Stimulated activated CD4-positive, alpha-beta T cell treated with anti-CD3 and anti-CD28 coated beads, Interleukin-2, amount 100 ng/mL, for 48 hours (primary cell): ENCODE data around the gene ALG14.
"Not testable (repeated sequence)": the region's sequence is repeated elsewhere in the genome, so short reads cannot be mapped to it uniquely, and the experiment has no call there.

Experiments used
- DNase-seq, 2 donors: peaks; one replicate each; pipeline ENCODE4 v3.0.0-alpha.2; 2020

The ALG14 gene

GRCh38 chr1:95086949-95087533, 14.3 kb upstream of the ALG14 start:
- no peak for DNase-seq

DNA sequence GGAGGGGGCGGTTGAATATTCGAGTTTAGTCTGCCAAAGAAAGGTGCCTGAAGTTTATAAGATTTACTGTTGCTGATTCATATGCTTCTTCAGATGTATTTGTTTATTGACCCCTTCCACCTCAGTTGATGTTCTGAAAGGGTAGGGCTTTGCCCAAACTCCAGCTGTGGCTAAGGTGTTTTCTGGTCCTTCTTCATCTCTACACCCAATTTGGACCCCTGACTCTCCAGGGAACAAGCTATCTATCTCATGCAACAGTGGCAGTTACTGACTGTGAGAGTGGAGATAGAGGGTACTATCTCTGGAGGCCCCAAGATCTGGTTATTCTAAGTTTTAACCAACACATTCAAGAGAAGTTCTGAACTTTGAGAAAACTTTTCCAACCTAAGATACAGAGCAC, 12.6 kb upstream of the ALG14 start:
- DNase-seq, result no peak

GRCh38 chr1:95084317-95085176, 11.8 kb upstream of the ALG14 start:
- DNase-seq, result no peak

DNA sequence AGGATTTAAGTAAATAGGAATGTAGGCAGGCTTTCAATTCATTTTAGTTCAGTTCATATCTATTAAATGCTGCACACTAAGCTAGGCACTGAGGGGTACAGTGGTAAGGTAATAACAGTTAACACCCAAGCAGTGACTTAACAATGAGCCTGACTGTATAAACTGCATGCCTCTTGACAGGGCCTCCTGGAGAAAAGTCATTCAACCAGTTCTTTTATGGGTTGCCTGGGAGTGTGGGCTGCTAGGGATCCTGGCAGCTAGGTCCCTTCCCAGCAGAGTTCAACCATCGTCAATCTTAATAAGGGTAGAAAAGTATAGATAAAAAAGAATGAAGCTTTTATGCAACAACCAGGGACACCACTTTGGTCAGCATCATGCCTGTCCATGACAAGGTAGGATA, 8.1 kb upstream of the ALG14 start:
- DNase-seq, result no peak

- DNase-seq, result no peak
These were observed 7.7 kb upstream of the ALG14 start for GRCh38 chr1:95080446-95080845.

DNA sequence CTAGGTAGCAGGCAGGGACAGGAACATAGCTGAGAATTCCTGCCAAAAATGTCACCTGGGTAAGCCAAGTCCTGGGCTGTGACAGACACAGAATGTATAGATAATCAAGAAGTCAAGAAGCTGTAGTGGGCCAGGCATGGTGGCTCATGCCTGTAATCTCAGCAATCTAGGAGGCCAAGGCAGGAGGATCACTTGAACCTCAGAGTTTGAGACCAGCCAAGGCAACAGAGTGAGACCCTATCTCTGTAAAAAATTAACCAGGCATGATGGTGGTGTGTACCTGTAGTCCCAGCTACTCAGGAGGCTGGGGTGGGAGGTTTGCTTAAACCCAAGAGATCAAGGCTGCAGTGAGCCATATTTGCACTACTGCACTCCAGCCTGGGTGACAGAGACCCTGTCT, 3.3 kb upstream of the ALG14 start:
- DNase-seq, result no peak

DNA sequence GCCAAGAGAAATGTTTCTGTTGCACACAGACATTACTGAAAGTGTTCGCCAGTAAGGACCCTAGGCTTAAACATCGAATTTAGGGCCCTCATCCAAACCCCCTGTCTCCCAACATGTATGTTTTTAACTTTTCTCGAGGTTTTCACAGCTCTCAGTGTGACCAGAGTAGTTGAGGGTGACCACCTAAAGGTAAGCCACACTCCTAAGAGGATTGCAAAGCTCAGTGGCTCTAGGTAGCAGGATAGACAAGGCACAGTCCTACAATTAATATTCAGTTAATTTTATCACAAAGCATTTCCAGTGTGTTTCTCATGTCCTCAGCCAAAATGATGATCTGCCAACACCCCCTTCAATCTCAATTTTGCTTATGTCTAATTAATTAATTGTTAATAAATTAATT, 695 bp upstream of the ALG14 start:
- no peak for DNase-seq

- DNase-seq, result no peak
These were observed 634 bp downstream of the ALG14 start for GRCh38 chr1:95072117-95072516.

DNA sequence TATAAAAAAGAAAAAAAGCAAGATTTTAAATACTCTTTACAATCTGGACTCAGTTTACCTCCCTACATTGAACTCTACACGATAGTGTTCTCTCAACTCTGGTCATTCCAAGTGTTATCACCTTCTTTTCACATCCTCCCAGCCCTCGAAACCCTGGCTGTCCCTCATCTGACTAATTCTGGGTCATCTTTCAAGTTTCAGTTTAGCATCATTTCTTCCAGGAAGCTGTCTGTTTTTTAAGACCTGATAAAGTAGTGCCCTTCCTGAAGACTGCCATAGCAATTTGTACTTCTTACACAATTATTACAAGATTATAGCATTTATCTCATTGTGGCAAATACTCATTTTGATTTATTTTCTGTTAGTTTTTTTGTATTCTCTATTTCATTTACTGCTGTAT, 1.2 kb downstream of the ALG14 start:
- DNase-seq, result no peak

- DNase-seq, result no peak
These were observed 3.0 kb downstream of the ALG14 start for GRCh38 chr1:95069710-95070093.

GRCh38 chr1:95068956-95069709, 3.6 kb downstream of the ALG14 start:
- no peak for DNase-seq

- DNase-seq, result no peak
These were observed 5.2 kb downstream of the ALG14 start for GRCh38 chr1:95067568-95067967.

- DNase-seq, result no peak
These were observed 5.7 kb downstream of the ALG14 start for GRCh38 chr1:95067062-95067461.

DNA sequence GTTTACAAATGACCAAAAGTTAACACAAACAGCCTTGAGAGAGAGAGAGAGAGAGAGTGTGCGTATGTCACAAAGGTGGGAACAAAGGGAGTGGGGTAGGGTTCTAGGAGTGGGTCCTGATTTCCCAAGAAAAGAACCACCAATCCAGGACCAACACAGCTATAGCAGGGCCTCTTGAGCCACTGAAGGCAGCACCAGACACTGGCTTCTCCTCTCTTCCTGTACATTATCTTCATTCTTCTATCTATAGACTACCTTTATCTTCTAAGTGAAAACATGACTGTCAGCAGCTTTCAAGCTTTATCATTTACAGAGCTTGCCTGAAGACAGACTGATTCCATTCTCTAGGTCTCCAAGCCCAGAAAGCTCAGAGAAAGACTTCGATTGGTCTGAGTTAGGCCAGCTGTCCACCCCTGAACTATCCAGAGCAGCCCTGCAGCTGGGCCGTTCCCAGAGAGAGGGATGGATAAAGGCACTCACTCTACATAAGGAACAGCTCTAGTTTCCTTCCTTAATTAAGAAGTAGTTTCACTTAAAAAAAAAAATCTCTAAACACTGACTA, 11.2 kb downstream of the ALG14 start:
- no peak for DNase-seq

- no peak for DNase-seq
These were observed 13.8 kb downstream of the ALG14 start for GRCh38 chr1:95058974-95059373.

DNA sequence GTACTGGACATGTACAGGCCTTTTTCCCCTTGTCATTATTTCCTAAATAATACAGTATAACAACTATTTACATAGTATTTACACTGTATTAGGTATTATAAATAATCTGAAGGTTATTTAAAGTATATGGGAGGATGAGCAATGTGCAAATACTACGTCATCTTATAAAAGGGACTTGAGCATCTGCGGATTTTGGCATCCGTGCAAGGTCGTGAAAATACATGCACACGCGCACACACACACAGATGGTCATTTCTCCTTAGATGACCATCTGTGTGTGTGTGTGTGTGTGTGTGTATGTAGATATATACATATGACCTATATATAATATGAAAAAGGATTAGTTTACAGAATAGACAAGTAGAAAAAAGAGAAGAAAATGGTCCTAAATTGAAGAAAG, 15.4 kb downstream of the ALG14 start:
- no peak for DNase-seq

GRCh38 chr1:95049935-95050334, 22.8 kb downstream of the ALG14 start:
- no peak for DNase-seq

GRCh38 chr1:95048317-95048716, 24.4 kb downstream of the ALG14 start:
- DNase-seq, result no peak

DNA sequence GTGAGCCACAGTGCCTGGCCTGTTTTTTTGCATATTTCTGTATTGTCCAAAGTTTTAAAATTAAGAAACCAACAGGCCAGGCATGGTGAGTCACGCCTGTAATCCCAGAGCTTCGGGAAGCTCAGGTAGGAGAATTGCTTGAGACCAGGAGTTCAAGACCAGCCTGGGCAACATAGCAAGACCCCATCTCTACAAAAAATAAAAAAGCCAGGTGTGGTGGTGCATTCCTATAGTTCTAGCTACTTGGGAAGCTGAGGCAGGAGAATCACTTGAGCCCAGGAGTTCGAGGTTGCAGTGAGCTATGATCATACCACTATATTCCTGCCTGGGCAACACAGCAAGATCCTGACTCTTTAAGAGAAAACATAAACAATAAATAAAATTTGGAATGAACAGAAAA, 25.1 kb downstream of the ALG14 start:
- DNase-seq, result not testable (repeated sequence)

DNA sequence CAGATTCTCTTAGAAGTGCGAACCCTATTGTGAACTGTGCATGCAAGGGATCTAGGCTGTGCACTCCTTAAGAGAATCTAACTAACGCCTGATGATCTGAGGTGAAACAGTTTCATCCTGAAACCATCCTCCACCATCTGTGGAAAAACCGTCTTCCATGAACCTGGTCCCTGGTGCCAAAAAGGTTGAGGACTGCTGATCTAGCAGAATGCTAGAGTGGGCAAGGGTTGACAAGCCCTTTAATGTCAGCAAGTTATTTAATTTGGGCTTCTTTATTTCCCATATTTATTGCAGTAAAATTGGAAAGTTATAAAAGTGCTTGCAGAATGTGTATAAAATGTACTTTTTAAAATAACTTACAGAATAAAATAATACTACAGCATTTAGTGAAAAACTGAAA, 26.4 kb downstream of the ALG14 start:
- no peak for DNase-seq

- DNase-seq, result peak; percentile 67 to 71
These were observed 29.4 kb downstream of the ALG14 start for GRCh38 chr1:95043141-95043980.

GRCh38 chr1:95042286-95042685, 30.5 kb downstream of the ALG14 start:
- no peak for DNase-seq
